MM.1S (cell line): ENCODE measurements around the gene CBX2.

Experiments used
- CTCF ChIP-seq: fragments of 300-600 bp; sonication (generic); IDR thresholded peaks from 2 replicates; pipeline ENCODE4 v1.5.1; 2016; ENCODE audit warnings: antibody characterized with exemption, low read length, mixed read lengths
- EZH2 ChIP-seq: fragments of 300-600 bp; sonication (generic); optimal IDR thresholded peaks from 2 replicates; pipeline ENCODE3; 2017; ENCODE audit warnings: low read depth, mild to moderate bottlenecking, antibody characterized with exemption, low read length, mixed read lengths
- EZH2phosphoT487 ChIP-seq: fragments of 300-600 bp; sonication (generic); IDR thresholded peaks from 2 replicates; pipeline ENCODE4 v1.6.1; 2018; ENCODE audit warnings: antibody characterized with exemption, low read length

GRCh38 chr17:79797492-79798298, 19.7 kb downstream of the CBX2 start:
- TF ChIP-seq EZH2 = no peak
- no peak for TF ChIP-seq CTCF
- TF ChIP-seq EZH2phosphoT487 = no peak
